HG03103 (cell line): ENCODE results near the gene EEF2.
"Not testable (repeated sequence)": the region's sequence is repeated elsewhere in the genome, so short reads cannot be mapped to it uniquely, and the experiment has no call there.

ENCODE experiments used
- ATAC-seq: cut with Tn5 transposase; IDR thresholded peaks from one replicate; pipeline ENCODE4 v1.9.1; 2021; ENCODE audit warnings: low read depth; ENCODE audit not compliant: unreplicated experiment

The EEF2 gene

GRCh38 chr19:4015705-4016402 is 30.6 kb upstream of the EEF2 start:
- no peak for ATAC-seq

DNA sequence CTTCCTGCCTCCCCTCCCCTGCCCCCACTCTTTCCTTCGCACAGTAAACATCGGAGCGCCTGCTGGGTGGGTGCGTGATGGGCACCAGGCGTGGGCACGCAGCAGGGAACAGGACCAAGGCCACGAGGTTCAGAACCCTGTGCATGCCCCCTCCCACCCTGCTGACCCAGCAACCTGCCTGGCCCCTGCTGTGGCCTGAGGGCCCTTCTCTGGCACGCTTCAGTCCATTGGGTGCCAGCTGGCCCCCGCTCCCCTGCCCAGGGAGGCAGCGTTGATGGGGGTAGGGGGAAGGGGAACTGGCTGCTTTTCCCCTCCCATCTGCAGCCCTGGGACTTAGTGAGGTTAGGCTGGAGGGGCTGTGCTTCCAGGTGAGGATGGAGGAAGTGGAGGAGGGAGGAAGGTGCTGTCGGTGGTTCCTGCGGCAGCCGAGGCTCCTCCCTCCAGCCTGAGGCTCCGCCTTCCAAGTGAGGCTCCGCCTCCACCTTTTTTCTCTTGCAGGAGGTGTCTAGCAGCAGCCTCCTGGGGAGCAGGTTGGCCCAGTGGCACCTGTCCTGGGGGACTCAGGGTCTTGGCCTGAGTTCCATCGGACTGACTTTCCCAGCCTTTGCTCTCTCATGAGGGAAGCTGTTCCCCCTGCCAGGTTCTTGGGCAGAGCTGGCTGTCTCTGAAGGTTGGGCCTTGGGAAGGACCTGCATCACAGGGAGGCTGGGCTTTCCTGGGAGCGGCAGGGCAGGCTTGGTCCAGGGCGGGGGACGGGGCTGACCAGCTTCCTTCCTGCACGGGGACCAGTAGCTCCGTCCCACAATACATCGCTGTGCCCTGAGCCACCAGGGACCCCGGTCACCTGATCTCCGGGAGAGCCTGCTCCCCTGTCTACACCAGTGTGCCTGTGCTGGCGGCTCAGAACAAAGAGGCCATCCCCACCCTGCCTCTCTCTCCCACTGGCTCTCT is 29.6 kb upstream of the EEF2 start:
- no peak for ATAC-seq

DNA sequence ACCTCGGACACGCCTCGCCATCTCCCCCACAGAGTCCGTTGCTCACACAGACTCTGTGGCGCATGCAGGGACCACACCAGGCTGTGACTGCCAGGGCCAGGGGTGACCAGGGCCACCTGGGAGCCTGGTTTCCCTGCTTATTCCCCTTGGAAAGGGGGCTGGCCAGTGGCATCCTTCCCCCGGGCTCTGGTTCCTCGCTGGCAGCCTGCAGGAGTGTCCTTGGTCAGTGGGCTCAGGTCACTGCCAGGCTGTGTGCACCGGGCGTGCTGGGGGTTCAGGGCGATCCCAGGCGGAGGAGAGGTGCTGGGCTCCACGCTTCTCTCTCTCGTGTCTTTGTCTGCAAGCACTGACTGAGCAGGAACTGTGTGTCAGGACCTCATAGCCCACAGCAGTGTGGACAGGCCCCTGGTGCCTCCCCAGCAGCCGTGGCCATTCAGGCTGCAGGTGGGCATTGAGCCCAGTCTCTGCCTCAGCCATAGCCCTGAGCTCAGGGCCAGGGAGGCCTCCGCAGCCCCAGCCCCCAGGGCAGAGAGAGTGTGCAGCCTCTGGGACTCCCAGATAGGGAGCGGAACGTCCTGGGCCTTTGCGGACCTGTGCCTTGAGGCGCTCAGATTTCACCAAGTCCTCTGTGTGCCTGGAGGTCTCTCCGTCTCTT is 28.8 kb upstream of the EEF2 start:
- ATAC-seq = no peak

GRCh38 chr19:4012975-4013634 is 27.8 kb upstream of the EEF2 start:
- no peak for ATAC-seq

DNA sequence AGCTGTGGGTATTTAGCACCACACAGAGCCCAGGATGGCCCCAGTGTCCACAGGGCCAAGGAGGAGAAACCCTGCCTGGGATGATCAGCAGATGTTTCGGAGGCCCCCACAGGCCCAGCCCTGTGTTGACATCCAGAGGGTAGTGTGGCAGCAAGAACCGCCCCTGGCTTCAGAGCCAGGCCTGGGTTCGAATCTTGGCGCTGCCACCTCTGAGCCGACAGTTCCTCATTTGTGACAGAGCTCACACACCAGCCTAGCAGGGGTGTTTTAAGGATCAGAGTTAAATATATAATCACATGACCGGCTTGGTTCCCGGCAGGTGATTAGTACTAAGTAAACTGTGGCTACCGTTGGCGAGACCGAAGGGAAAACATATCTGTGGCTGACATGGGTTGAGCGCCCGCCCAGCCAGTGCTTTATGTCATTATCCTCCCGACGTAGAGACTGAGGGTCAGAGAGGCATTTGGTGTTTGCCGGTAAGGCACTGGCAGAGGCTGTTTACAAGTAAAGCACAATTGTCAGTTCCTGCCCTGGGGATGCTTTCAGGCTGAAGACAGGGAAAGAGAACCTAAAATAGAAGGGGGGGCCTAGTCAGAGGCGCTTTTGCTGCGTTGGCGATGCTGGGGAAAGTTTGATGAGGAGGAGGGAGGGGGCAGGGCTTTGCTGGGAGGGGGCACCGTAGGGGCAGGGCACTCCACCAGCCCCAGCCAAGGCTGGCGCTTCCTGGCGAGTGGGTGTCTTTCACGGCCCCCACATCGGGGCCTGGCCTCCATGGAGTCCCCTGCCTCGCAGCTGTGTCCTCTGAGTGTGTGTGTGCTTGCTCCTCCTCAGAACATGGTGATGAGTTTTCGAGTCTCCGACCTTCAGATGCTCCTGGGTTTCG is 27.1 kb upstream of the EEF2 start:
- no peak for ATAC-seq

GRCh38 chr19:4011430-4011829 is 26.2 kb upstream of the EEF2 start:
- ATAC-seq = not testable (repeated sequence)

GRCh38 chr19:4010808-4011110 is 25.5 kb upstream of the EEF2 start:
- ATAC-seq = no peak

DNA sequence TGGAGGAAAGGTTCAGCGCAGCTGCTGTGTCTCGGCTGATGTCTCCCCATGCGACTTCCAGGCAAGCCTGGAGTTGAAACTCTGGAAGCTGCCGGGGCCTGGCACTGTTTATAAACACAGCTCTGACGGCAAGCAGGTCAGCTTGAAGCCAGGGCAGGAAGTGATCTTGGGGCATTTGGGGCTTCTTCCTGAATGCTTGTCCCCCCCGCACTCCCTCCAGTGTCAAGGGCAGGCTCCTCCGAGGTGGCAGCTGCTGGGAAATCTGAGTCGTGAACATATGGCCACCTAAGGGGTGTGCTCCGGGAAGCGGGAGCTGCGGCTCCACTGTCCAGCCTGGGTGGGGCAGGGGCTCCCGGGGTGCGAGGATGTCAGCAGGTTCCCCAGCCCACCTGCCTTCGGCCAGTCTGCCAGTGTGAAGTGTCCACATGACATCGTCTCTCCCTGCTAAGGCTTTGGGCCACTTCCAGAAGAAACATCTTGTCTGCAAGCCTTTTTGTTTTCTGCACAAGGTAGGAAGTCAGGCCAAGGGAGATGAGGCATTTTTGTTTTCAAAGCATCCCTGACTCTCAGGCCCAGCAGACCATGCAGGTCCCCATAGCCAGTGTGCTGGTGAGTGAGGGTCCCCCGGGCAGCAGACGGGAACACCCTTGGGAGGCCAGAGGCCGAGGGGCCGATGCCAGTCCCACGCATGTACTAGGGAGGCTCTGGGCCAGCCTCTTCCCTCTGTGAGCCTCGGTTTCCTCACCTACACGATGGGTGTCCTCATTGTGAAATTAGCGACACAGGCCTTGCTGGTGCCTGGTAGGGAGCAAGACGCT is 24.9 kb upstream of the EEF2 start:
- no peak for ATAC-seq

GRCh38 chr19:4007836-4008539 is 22.7 kb upstream of the EEF2 start:
- ATAC-seq = no peak

DNA sequence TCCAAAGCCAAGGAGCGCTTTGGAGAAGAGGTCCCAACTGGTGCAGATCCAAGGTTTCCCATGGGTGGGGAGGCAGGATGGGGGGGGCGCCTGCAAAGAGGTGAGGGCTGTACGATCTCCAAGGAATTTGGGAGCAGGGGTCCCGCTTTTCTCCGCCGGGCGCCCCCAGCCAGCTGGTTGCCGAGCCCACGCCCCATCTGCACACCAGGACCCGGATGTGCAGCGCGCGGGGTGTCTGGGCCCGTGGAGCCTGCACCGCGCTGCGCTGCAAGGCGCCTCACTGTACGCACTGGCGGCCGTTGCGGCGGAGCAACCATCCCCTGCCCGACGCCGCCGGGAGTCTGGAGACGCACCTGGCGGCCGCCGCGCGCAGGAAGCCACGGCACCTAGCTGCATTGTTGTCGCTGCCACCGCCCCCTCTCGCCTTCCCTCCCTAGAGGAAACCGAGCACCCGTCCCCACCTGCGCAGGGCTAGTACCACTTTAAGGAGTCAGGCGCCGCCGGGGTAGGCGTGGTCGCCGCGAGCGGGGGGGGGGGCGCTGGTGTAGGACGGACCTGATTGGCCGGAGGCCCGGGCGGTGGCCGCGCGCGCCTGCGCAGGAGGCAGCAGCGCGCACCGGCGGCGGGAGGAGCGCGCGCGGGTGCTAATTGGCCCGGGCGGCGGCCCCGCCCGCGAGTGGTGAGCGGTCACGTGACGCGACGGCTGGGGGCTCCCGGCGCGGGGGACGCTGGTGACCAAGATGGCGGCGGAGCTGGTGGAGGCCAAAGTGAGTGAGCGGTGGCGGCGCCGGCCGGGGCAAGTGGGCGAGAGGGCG is 22.0 kb upstream of the EEF2 start, which contains the start of gene PIAS4:
PIAS4 (plus strand) TSS at position 716 of the 815 bp plus-strand sequence; CDS start at position 741, 25 bp downstream.
- ATAC-seq = peak; percentile 74

DNA sequence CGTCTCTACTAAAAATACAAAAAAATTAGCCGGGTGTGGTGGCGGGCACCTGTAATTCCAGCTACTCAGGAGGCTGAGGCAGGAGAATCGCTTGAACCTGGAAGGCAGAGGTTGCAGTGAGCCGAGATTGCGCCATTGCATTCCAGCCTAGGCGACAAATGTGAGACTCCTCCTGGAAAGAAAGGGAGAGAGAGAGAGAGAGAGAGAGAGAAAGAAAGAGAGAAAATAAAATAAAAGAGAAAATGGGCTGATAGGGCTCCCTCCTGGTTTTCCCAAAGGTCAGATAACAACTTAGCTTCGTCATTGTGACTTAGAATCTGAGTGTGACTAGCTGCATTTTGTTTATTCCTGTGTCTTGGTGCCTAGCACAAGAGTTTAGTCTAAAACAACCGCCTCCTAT is 20.2 kb upstream of the EEF2 start:
- not testable (repeated sequence) for ATAC-seq

DNA sequence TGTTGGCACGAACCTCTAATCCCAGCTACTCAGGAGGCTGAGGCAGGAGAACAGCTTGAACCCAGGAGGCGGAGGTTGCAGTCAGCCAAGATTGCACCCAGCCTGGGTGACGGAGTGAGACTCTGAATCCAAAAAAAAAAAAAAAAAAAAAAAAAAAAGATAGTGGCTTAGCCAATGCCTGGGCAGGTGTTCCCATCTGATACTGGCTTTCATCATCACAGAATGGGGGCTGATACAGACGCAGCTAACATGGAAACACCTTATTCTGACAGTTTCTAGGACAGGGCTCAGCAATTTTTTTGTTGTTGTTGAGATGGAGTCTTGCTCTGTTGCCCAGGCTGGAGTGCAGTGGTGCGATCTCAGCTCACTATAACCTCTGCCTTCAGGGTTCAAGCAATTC is 15.5 kb upstream of the EEF2 start:
- not testable (repeated sequence) for ATAC-seq

GRCh38 chr19:3998667-3999412 is 13.6 kb upstream of the EEF2 start:
- ATAC-seq = not testable (repeated sequence)

GRCh38 chr19:3995607-3996006 is 10.3 kb upstream of the EEF2 start:
- ATAC-seq = no peak

DNA sequence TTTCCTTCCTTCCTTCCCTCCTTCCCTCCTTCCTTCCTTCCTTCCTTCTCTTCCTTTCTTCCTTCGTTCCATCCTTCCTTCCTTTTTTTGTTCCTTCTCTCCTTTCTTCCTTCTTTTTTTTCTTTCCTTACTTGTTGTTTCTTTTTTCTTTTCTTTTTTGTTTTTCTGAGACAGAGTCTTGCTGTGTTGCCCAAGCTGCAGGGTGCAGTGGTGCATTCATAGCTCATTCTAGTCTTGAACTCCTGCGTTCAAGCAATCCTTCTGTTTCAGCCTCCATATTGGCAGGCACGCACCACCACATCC is 5.5 kb upstream of the EEF2 start:
- ATAC-seq = no peak

DNA sequence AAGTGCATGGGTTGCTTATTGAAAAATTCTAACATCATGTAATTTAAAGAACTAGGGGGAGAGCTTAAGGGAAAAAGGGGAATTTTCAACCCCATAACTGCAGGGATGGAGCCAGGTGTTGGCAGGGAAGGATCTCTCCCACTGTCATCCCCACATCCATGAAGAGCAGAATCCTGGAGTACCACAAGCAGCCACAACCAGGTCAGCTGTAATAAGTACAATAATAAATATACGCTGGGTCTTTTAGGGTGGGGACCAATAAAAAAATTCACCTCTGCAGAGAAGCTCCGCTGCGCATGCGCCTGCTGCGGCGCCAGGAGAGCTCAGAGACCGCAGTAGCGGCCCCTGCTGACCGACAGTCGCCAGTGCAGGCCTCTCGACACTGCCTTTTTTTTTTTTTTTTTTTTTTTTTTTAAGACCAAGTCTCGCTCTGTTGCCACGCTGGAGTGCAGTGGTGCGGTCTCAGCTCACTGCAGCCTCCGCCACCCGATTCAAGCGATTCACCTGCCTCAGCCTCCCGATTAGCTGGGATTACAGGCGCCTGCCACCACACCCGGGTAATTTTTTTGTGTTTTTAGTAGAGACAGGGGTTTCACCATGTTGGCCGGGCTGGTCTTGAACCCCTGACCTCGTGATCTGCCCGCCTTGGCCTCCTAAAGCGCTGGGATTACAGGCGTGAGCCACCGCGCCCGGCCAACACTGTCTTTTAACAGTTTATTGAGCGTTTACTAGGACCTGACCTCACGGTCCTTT is 2.5 kb upstream of the EEF2 start:
- ATAC-seq = no peak
